Measurements from ENCODE around the gene PLA2G4D. TPM values are rescaled to one million over a fixed set of nuclear protein-coding genes. Genes with fewer than 3 reads are reported as not detected.

The PLA2G4D gene
- total RNA-seq, 1 donor from 2014 or later = not detected

GRCh38 chr15:42063122-42063848 is 31.1 kb downstream of the PLA2G4D start:
- TF ChIP-seq, protein P1, sequence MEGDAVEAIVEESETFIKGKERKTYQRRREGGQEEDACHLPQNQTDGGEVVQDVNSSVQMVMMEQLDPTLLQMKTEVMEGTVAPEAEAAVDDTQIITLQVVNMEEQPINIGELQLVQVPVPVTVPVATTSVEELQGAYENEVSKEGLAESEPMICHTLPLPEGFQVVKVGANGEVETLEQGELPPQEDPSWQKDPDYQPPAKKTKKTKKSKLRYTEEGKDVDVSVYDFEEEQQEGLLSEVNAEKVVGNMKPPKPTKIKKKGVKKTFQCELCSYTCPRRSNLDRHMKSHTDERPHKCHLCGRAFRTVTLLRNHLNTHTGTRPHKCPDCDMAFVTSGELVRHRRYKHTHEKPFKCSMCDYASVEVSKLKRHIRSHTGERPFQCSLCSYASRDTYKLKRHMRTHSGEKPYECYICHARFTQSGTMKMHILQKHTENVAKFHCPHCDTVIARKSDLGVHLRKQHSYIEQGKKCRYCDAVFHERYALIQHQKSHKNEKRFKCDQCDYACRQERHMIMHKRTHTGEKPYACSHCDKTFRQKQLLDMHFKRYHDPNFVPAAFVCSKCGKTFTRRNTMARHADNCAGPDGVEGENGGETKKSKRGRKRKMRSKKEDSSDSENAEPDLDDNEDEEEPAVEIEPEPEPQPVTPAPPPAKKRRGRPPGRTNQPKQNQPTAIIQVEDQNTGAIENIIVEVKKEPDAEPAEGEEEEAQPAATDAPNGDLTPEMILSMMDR (IDR thresholded peaks at IDR 0.05) = no peak
- DNase-seq (ENCODE audit: low spot score) = no peak
- peaks cover 13% of the 10 kb centered on the region for H3K27me3 Mint-ChIP-seq (ENCODE audit: low read depth)

DNA sequence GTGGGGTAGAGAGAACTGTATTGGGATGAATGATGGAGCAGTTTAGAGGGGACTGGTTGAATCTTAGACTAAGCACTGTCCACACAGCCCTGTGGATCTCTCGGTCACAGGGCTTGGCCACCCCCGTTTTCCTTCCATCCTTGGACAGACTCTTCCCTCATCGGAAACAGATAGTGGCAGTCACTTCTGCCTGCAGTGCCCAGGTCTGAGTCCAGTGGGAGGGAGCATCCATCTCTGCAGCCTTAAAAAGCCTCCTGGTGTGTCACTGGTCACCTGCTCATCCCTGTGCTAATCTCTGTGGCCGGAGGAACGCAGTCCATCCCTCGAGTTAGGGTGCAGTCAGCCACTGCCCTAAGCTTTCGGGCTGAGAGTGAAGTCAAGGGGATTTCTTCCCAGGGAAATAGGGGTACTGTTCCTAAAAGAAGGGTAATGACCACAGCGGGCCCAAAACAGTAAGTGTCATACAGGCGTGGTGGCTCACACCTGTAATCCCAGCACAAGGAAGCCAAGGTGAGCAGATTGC is 32.0 kb downstream of the PLA2G4D start:
- TF ChIP-seq, protein P1 (IDR thresholded peaks at IDR 0.05) = no peak
- no peak overlapping the region for H3K27ac Mint-ChIP-seq (ENCODE audit: unreplicated experiment)
- no peaks in the 10 kb centered on the region for H3K36me3 Mint-ChIP-seq (ENCODE audit: low read depth)
- H3K9me3 Mint-ChIP-seq (ENCODE audit: low read depth) = no peaks in the 10 kb centered on the region
- H3K4me3 Mint-ChIP-seq (ENCODE audit: unreplicated experiment) = no peak overlapping the region
- peaks cover 8% of the 10 kb centered on the region for H3K4me1 Mint-ChIP-seq (ENCODE audit: low read depth)
- no peak for DNase-seq (ENCODE audit: low spot score)
- peaks cover 17% of the 10 kb centered on the region for H3K27me3 Mint-ChIP-seq (ENCODE audit: low read depth)

More at GRCh38 chr15:42063122-42063848, 31.1 kb downstream of the PLA2G4D start:
- Mint-ChIP-seq H3K27ac (ENCODE audit: unreplicated experiment) (no peak overlapping the region), H3K4me3 (ENCODE audit: unreplicated experiment) (no peak overlapping the region), H3K9me3 (ENCODE audit: low read depth) (peaks cover 3% of the 10 kb centered on the region), H3K4me1 (ENCODE audit: low read depth) (peaks cover 8% of the 10 kb centered on the region), H3K36me3 (ENCODE audit: low read depth) (no peaks in the 10 kb centered on the region)

DNA sequence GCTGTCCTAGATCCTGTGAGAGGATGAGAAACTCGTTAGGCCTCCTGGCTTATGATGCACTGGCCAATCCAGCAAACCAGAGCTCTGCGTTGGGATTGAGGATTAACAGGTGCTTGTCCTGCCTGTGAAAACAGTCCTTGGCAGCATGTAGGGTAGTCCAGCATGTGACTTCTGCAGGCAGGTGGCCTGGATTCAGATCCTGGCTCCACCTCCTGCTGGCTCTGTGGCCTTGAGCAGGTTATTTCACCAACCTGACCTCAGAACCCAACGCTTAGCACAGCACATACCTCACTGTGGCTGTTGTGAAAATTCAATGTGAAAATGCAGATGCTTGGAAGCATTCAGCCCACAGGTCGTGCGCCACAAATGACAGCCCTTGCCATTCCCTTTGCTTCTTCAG is 33.6 kb downstream of the PLA2G4D start:
- H3K27me3 Mint-ChIP-seq (ENCODE audit: low read depth) = peaks cover 22% of the 10 kb centered on the region
- TF ChIP-seq, protein P1 (IDR thresholded peaks at IDR 0.05) = no peak
- H3K36me3 Mint-ChIP-seq (ENCODE audit: low read depth) = no peaks in the 10 kb centered on the region
- DNase-seq (ENCODE audit: low spot score) = no peak
- peaks cover 13% of the 10 kb centered on the region for H3K4me1 Mint-ChIP-seq (ENCODE audit: low read depth)
- no peak overlapping the region for H3K27ac Mint-ChIP-seq (ENCODE audit: unreplicated experiment)
- no peaks in the 10 kb centered on the region for H3K9me3 Mint-ChIP-seq (ENCODE audit: low read depth)
- H3K4me3 Mint-ChIP-seq (ENCODE audit: unreplicated experiment) = no peak overlapping the region

- H3K27ac Mint-ChIP-seq (ENCODE audit: unreplicated experiment) = no peak overlapping the region
- TF ChIP-seq, protein P1 (IDR thresholded peaks at IDR 0.05) = no peak
These were observed 33.9 kb downstream of the PLA2G4D start for GRCh38 chr15:42060477-42060763.

DNA sequence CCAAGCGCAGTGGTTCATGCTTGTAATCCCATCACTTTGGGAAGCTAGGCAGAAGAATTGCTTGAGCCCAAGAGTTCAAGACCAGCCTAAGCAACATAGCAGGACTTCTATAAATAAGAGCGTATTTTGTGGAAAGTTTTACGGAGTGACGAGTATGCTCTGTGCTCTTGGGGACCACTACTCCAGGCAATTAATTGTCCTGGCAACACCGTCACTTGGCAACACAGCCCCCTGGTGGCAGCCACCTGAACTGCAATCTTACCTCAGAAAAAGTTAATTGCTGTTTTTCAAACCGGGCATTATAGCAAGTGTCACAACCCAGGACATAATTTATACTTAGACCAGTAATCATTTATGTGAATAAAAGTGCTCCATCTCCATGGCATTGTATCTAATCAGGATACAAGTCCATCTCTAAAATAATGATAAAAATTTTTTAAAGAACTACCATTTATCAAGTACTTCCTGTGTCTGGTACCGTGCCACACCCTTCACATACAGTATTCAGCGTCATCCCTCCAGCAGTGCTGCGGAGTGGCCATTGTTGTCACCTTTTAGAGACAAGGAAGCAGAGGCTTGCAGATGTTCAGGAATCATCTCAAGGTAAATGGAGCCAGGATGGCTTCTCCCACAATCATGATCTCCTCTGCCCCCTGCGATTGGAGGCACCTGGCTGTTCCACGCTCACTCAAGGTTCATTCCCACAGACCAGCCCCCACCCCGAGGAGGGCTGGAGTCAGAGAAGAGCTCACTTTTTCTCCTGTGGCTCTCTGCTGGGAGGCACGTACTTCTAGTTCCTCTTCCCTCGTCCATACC is 34.5 kb downstream of the PLA2G4D start:
- Mint-ChIP-seq H3K36me3 (ENCODE audit: low read depth) (no peaks in the 10 kb centered on the region), H3K9me3 (ENCODE audit: low read depth) (no peaks in the 10 kb centered on the region), H3K27ac (ENCODE audit: unreplicated experiment) (peak overlapping the region; percentile 73), H3K4me1 (ENCODE audit: low read depth) (peaks cover 10% of the 10 kb centered on the region), H3K27me3 (ENCODE audit: low read depth) (peaks cover 23% of the 10 kb centered on the region), H3K4me3 (ENCODE audit: unreplicated experiment) (no peak overlapping the region)
- TF ChIP-seq, protein P1 (IDR thresholded peaks at IDR 0.05) = peak; percentile 92
- DNase-seq (ENCODE audit: low spot score) = no peak

More at GRCh38 chr15:42060477-42060763, 33.9 kb downstream of the PLA2G4D start:
- H3K4me3 Mint-ChIP-seq (ENCODE audit: unreplicated experiment) = no peak overlapping the region
- no peak for DNase-seq (ENCODE audit: low spot score)
- no peaks in the 10 kb centered on the region for H3K36me3 Mint-ChIP-seq (ENCODE audit: low read depth)
- H3K9me3 Mint-ChIP-seq (ENCODE audit: low read depth) = no peaks in the 10 kb centered on the region
- H3K4me1 Mint-ChIP-seq (ENCODE audit: low read depth) = peaks cover 13% of the 10 kb centered on the region
- H3K27me3 Mint-ChIP-seq (ENCODE audit: low read depth) = peaks cover 23% of the 10 kb centered on the region

All from chondrocyte (in vitro differentiated cells).